Measurements from ENCODE around the gene PCSK6.

PCSK6 gene

GRCh38 chr15:101478701-101479341, 10.7 kb downstream of the PCSK6 start:
- Histone ChIP-seq H2BK15ac (ENCODE audit: low read length) (no peak overlapping the region), H2BK120ac (ENCODE audit: low read depth, low read length) (no peak overlapping the region), H2BK5ac (ENCODE audit: low read length) (no peak overlapping the region), H3K4me3 (ENCODE audit: low read length in 2 of 2) (no peak overlapping the region), H3K27me3 (ENCODE audit: control insufficient read depth in 3 of 3, insufficient read depth in 3 of 3, low read depth in 1 of 3, low read length in 3 of 3) (no peaks in the 10 kb centered on the region), H3K36me3 (replicated peaks in 1 of 2; ENCODE audit: control insufficient read depth in 2 of 2, insufficient read depth in 2 of 2, low read length in 2 of 2) (no peaks in the 10 kb centered on the region), H3K23ac (ENCODE audit: low read depth, low read length, poor library complexity) (peak overlapping the region; percentile 5), H2BK12ac (ENCODE audit: low read length) (no peak overlapping the region), H2AK5ac (ENCODE audit: low read depth, low read length) (peak overlapping the region; percentile 64), H3K9ac (ENCODE audit: low read depth, low read length, poor library complexity) (no peak overlapping the region), H3K9me3 (replicated peaks in 1 of 2; ENCODE audit: control insufficient read depth in 2 of 2, insufficient read depth in 1 of 2, low read depth in 1 of 2, low read length in 2 of 2) (no peaks in the 10 kb centered on the region), H3K4ac (ENCODE audit: low read length) (no peak overlapping the region), H3K27ac (replicated peaks; ENCODE audit: low read length) (no peak overlapping the region), H4K8ac (ENCODE audit: low read depth, low read length) (no peak overlapping the region), H2AFZ (ENCODE audit: low read length) (no peak overlapping the region), H3K4me1 (ENCODE audit: control insufficient read depth in 2 of 2, insufficient read depth in 1 of 2, low read depth in 1 of 2, low read length in 2 of 2) (peaks cover 16% of the 10 kb centered on the region in 2 donors), H4K91ac (ENCODE audit: low read depth, low read length, poor library complexity) (peak overlapping the region; percentile 2), H3K4me2 (ENCODE audit: insufficient read depth, low read length, poor library complexity, severe bottlenecking) (no peak overlapping the region), H3K79me1 (ENCODE audit: low read depth, low read length) (no peaks in the 10 kb centered on the region), H3K18ac (ENCODE audit: low read length) (peak overlapping the region; percentile 32), H3K14ac (ENCODE audit: low read length) (no peak overlapping the region)
- DNase-seq (ENCODE audit: low spot score), result no peak
- no CpG with 5 or more reads among the region's 14 CpGs for WGBS, 2 donors (ENCODE audit: extremely low coverage in 2 of 2, insufficient read length in 2 of 2, insufficient replicate concordance in 1 of 2)

DNA sequence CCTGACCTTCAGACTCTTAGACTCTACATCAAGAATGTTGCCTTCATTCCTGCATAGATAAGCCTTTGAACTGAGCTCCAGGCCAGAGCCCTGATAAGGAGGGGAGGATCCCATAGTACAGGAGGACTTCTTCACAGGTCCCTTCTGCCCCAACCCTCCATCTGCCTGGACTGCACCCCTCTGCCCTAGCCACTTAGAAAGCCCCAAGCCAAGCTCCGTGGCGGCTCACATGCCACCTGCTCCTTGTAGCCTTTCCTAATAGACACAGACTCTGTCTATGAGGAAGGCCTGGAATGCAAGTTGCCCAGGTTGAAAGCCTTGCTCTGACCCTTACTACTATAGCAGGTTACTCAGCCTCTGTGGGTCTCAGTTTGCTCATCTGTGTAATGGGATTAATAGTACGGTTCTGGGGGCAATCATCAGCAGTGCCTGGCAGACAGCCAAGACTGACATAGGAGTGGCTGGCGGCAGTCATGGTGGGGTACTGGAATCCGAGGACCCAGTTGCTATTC, 11.6 kb downstream of the PCSK6 start:
- Histone ChIP-seq H4K8ac (ENCODE audit: low read depth, low read length) (no peak overlapping the region), H3K4me3 (ENCODE audit: low read length in 2 of 2) (no peak overlapping the region), H3K27ac (replicated peaks; ENCODE audit: low read length) (no peak overlapping the region), H3K9ac (ENCODE audit: low read depth, low read length, poor library complexity) (no peak overlapping the region), H2AK5ac (ENCODE audit: low read depth, low read length) (no peak overlapping the region), H3K18ac (ENCODE audit: low read length) (peak overlapping the region; percentile 5), H2BK12ac (ENCODE audit: low read length) (no peak overlapping the region), H3K4me2 (ENCODE audit: insufficient read depth, low read length, poor library complexity, severe bottlenecking) (no peak overlapping the region), H3K27me3 (ENCODE audit: control insufficient read depth in 3 of 3, insufficient read depth in 3 of 3, low read depth in 1 of 3, low read length in 3 of 3) (no peaks in the 10 kb centered on the region), H2BK120ac (ENCODE audit: low read depth, low read length) (peak overlapping the region; percentile 35), H4K91ac (ENCODE audit: low read depth, low read length, poor library complexity) (no peak overlapping the region), H3K79me1 (ENCODE audit: low read depth, low read length) (no peaks in the 10 kb centered on the region), H3K4ac (ENCODE audit: low read length) (no peak overlapping the region), H3K36me3 (replicated peaks in 1 of 2; ENCODE audit: control insufficient read depth in 2 of 2, insufficient read depth in 2 of 2, low read length in 2 of 2) (no peaks in the 10 kb centered on the region), H2BK15ac (ENCODE audit: low read length) (no peak overlapping the region), H2BK5ac (ENCODE audit: low read length) (peak overlapping the region; percentile 20), H3K4me1 (ENCODE audit: control insufficient read depth in 2 of 2, insufficient read depth in 1 of 2, low read depth in 1 of 2, low read length in 2 of 2) (peaks cover 16% of the 10 kb centered on the region in 2 donors), H3K23ac (ENCODE audit: low read depth, low read length, poor library complexity) (no peak overlapping the region), H3K14ac (ENCODE audit: low read length) (no peak overlapping the region), H2AFZ (ENCODE audit: low read length) (no peak overlapping the region), H3K9me3 (replicated peaks in 1 of 2; ENCODE audit: control insufficient read depth in 2 of 2, insufficient read depth in 1 of 2, low read depth in 1 of 2, low read length in 2 of 2) (no peaks in the 10 kb centered on the region)
- DNase-seq (ENCODE audit: low spot score), result no peak
- no CpG with 5 or more reads among the region's 5 CpGs for WGBS, 2 donors (ENCODE audit: extremely low coverage in 2 of 2, insufficient read length in 2 of 2, insufficient replicate concordance in 1 of 2)

DNA sequence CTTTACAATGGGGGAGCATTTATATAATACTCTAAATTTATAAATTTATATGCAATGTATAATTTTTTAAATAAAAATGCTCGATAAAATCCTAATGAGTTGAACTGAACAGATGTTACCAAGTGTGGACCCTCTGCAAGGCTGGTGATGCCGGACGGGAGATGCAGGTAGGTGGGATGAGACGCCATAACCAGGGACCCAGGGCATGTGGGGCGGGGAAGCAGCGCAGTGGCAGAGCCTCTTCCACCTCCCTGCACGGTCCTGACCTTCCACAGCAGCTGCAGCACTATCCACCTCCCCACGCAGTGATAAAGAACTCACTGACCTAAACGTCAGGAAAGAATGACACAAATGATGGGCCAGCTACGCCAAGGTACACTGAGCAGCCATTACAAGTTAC, 12.8 kb downstream of the PCSK6 start:
- Histone ChIP-seq H3K9ac (ENCODE audit: low read depth, low read length, poor library complexity) (no peak overlapping the region), H3K9me3 (replicated peaks in 1 of 2; ENCODE audit: control insufficient read depth in 2 of 2, insufficient read depth in 1 of 2, low read depth in 1 of 2, low read length in 2 of 2) (no peaks in the 10 kb centered on the region), H4K8ac (ENCODE audit: low read depth, low read length) (no peak overlapping the region), H2BK120ac (ENCODE audit: low read depth, low read length) (no peak overlapping the region), H3K79me1 (ENCODE audit: low read depth, low read length) (no peaks in the 10 kb centered on the region), H3K4me1 (ENCODE audit: control insufficient read depth in 2 of 2, insufficient read depth in 1 of 2, low read depth in 1 of 2, low read length in 2 of 2) (peaks cover 16% of the 10 kb centered on the region in 2 donors), H3K36me3 (replicated peaks in 1 of 2; ENCODE audit: control insufficient read depth in 2 of 2, insufficient read depth in 2 of 2, low read length in 2 of 2) (no peaks in the 10 kb centered on the region), H3K4me2 (ENCODE audit: insufficient read depth, low read length, poor library complexity, severe bottlenecking) (no peak overlapping the region), H2AFZ (ENCODE audit: low read length) (no peak overlapping the region), H3K27me3 (ENCODE audit: control insufficient read depth in 3 of 3, insufficient read depth in 3 of 3, low read depth in 1 of 3, low read length in 3 of 3) (no peaks in the 10 kb centered on the region), H3K27ac (replicated peaks; ENCODE audit: low read length) (no peak overlapping the region), H2BK12ac (ENCODE audit: low read length) (peak overlapping the region; percentile 95), H3K14ac (ENCODE audit: low read length) (no peak overlapping the region), H2AK5ac (ENCODE audit: low read depth, low read length) (no peak overlapping the region), H3K23ac (ENCODE audit: low read depth, low read length, poor library complexity) (peak overlapping the region; percentile 70), H3K4ac (ENCODE audit: low read length) (no peak overlapping the region), H2BK5ac (ENCODE audit: low read length) (no peak overlapping the region), H3K4me3 (ENCODE audit: low read length in 2 of 2) (peak overlapping the region in 1 of 2 donors; percentile 22), H4K91ac (ENCODE audit: low read depth, low read length, poor library complexity) (no peak overlapping the region), H2BK15ac (ENCODE audit: low read length) (no peak overlapping the region), H3K18ac (ENCODE audit: low read length) (peak overlapping the region; percentile 22)
- no CpG with 5 or more reads among the region's 10 CpGs for WGBS, 2 donors (ENCODE audit: extremely low coverage in 2 of 2, insufficient read length in 2 of 2, insufficient replicate concordance in 1 of 2)
- DNase-seq (ENCODE audit: low spot score), result no peak

- H2AFZ ChIP-seq (ENCODE audit: low read length), result no peak overlapping the region
- no peak overlapping the region for H3K4ac ChIP-seq (ENCODE audit: low read length)
- no peak overlapping the region for H4K8ac ChIP-seq (ENCODE audit: low read depth, low read length)
- no peak overlapping the region for H2BK15ac ChIP-seq (ENCODE audit: low read length)
- no peak overlapping the region for H4K91ac ChIP-seq (ENCODE audit: low read depth, low read length, poor library complexity)
- no peak overlapping the region for H2AK5ac ChIP-seq (ENCODE audit: low read depth, low read length)
- H3K9me3 ChIP-seq (replicated peaks in 1 of 2; ENCODE audit: control insufficient read depth in 2 of 2, insufficient read depth in 1 of 2, low read depth in 1 of 2, low read length in 2 of 2), result no peaks in the 10 kb centered on the region
- no peak overlapping the region for H2BK5ac ChIP-seq (ENCODE audit: low read length)
- no peak overlapping the region for H3K18ac ChIP-seq (ENCODE audit: low read length)
- no peak overlapping the region for H2BK12ac ChIP-seq (ENCODE audit: low read length)
- no peaks in the 10 kb centered on the region for H3K36me3 ChIP-seq (replicated peaks in 1 of 2; ENCODE audit: control insufficient read depth in 2 of 2, insufficient read depth in 2 of 2, low read length in 2 of 2)
- DNase-seq (ENCODE audit: low spot score), result no peak
- H3K4me2 ChIP-seq (ENCODE audit: insufficient read depth, low read length, poor library complexity, severe bottlenecking), result no peak overlapping the region
- H3K27ac ChIP-seq (replicated peaks; ENCODE audit: low read length), result no peak overlapping the region
- H3K79me1 ChIP-seq (ENCODE audit: low read depth, low read length), result no peaks in the 10 kb centered on the region
- H2BK120ac ChIP-seq (ENCODE audit: low read depth, low read length), result no peak overlapping the region
- no peak overlapping the region for H3K23ac ChIP-seq (ENCODE audit: low read depth, low read length, poor library complexity)
- H3K4me1 ChIP-seq (ENCODE audit: control insufficient read depth in 2 of 2, insufficient read depth in 1 of 2, low read depth in 1 of 2, low read length in 2 of 2), result peaks cover 3% of the 10 kb centered on the region in 2 donors
- H3K4me3 ChIP-seq (ENCODE audit: low read length in 2 of 2), result no peak overlapping the region
- WGBS, 2 donors (ENCODE audit: extremely low coverage in 2 of 2, insufficient read length in 2 of 2, insufficient replicate concordance in 1 of 2), result no CpG with 5 or more reads among the region's 7 CpGs
- H3K14ac ChIP-seq (ENCODE audit: low read length), result no peak overlapping the region
- no peaks in the 10 kb centered on the region for H3K27me3 ChIP-seq (ENCODE audit: control insufficient read depth in 3 of 3, insufficient read depth in 3 of 3, low read depth in 1 of 3, low read length in 3 of 3)
- H3K9ac ChIP-seq (ENCODE audit: low read depth, low read length, poor library complexity), result no peak overlapping the region
Measured at GRCh38 chr15:101474983-101475382, 14.5 kb downstream of the PCSK6 start.
